Measurements from ENCODE around the gene SPDYE3. TPM values are rescaled to one million over a fixed set of nuclear protein-coding genes. Genes with fewer than 3 reads are reported as not detected.
A peak's percentile ranks its signal among the peaks of the same experiment; 100 is the strongest.
"Not testable (repeated sequence)": the region's sequence is repeated elsewhere in the genome, so short reads cannot be mapped to it uniquely, and the experiment has no call there.

The SPDYE3 gene
- total RNA-seq, 2 experiments from 2014 or later: not detected

DNA sequence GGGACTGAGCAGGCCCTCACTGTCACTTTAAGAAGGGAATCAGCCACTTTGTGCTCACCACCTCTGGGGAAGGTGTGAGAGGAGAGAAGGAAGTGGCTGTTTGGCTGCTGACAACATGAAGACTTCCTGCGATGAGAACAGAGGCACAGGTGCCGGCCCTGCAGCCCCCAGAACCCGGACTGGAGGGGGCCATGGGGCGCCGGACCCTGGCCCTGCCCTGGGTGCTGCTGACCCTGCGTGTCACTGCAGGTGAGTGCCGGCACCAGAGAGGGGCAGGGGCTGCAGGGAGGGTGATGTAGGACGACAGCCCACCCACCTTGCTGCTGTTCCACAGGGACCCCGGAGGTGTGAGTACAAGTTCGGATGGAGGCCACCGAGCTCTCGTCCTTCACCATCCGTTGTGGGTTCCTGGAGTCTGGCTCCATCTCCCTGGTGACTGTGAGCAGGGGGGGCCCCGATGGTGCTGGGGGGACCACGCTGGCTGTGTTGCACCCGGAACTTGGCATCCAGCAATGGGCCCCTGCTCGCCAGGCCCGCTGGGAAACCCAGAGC is 44.8 kb downstream of the SPDYE3 start:
- H3K4me1 Mint-ChIP-seq: peaks cover 24% of the 10 kb centered on the region
- H3K4me3 Mint-ChIP-seq; H3K9me3 Mint-ChIP-seq (ENCODE audit: low read depth); H3K27ac Mint-ChIP-seq; H3K27me3 Mint-ChIP-seq; CTCF ChIA-PET; DNase-seq; intact Hi-C loops (cut with DNase I, micrococcal nuclease); POLR2A ChIA-PET: not testable (repeated sequence)
- peaks cover 54% of the 10 kb centered on the region for H3K36me3 Mint-ChIP-seq (ENCODE audit: low read depth)
- peak; percentile 67 for ATAC-seq

DNA sequence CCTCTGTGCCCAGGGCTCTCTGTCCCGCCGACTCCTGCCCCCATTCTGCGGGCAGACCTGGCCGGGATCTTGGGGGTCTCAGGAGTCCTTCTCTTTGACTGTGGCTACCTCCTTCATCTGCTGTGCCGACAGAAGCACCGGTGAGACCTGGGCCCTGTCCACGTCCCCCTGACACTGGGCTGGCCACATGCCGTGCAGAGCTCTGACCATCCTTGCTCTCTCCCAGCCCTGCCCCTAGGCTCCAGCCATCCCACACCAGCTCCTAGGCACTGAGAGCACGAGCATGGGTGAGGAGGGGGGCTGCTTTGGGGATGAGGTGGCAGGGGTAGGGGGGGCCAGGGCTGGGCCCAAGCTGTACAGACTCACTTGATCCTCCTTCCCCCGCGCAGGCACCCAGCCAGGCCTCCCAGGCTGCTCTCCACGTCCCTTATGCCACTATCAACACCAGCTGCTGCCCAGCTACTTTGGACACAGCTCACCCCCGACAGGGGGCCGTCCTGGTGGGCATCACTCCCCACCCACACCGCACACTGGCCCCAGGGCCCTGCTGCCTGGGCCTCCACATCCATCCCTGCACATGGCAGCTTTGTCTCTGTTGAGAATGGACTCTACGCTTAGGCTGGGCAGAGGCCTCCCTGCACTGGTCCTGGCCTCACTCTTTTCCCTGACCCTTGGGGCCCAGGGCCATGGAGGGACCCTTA is 45.6 kb downstream of the SPDYE3 start:
- H3K27ac Mint-ChIP-seq: peak overlapping the region; percentile 73
- H3K4me3 Mint-ChIP-seq: no peak overlapping the region
- CTCF ChIA-PET: no interaction called here
- peaks cover 23% of the 10 kb centered on the region for H3K4me1 Mint-ChIP-seq
- POLR2A ChIA-PET: interaction anchor here (0.7 to 1.8 kb wide), 2 partner anchors 54 to 258 kb away, joined by 3 to 5 read pairs; no protein-coding TSS in a partner anchor
- H3K27me3 Mint-ChIP-seq: no peaks in the 10 kb centered on the region
- ATAC-seq (peak; percentile 23), DNase-seq (no peak)
- H3K9me3 Mint-ChIP-seq (ENCODE audit: low read depth): no peaks in the 10 kb centered on the region
- intact Hi-C loops (cut with DNase I, micrococcal nuclease): no loop called here
- H3K36me3 Mint-ChIP-seq (ENCODE audit: low read depth): peaks cover 52% of the 10 kb centered on the region

DNA sequence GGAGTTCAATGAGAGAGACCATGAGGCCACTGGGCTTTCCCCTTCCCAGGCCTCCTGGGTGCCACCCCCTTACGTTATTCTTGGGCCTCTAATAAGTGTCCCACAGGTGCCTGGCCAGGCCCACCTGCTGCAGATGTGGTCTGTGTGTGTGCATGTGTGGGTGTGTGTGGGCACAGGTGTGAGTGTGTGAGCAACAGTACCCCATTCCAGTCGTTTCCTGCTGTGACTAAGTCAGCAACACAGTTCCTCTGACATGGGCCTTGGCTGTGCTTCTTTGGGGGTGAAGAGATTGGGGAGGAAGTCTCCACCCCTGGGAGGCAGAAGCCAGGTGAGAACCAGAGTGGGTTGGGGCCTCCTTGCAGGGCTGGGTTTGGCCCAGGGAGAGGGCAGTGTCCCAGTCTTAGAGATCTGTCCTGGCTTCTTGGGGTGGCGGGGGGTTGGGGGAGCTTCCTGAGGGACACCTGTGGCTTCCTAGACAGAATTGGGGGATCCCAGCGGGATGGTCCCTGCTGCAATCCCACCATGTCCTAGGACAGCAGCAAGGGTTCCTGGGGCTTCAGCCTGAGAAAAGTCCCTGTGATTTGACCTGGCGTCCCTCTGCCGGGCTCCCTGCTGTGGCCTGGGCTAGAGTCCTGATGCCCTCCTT is 46.3 kb downstream of the SPDYE3 start:
- POLR2A ChIA-PET: interaction anchor here (0.9 to 1.8 kb wide), 2 partner anchors 9 to 53 kb away, joined by 5 to 6 read pairs; no protein-coding TSS in a partner anchor
- Mint-ChIP-seq H3K36me3 (ENCODE audit: low read depth) (peaks cover 50% of the 10 kb centered on the region), H3K27ac (peak overlapping the region; percentile 73), H3K4me1 (peaks cover 23% of the 10 kb centered on the region), H3K27me3 (no peaks in the 10 kb centered on the region), H3K9me3 (ENCODE audit: low read depth) (no peaks in the 10 kb centered on the region), H3K4me3 (no peak overlapping the region)
- ATAC-seq (peak; percentile 67), DNase-seq (peak; percentile 58)
- CTCF ChIA-PET: interaction anchor here (0.6 kb wide), 1 partner anchor 62 kb away, joined by 3 read pairs; no protein-coding TSS in a partner anchor
- intact Hi-C loops (cut with DNase I, micrococcal nuclease): no loop called here

DNA sequence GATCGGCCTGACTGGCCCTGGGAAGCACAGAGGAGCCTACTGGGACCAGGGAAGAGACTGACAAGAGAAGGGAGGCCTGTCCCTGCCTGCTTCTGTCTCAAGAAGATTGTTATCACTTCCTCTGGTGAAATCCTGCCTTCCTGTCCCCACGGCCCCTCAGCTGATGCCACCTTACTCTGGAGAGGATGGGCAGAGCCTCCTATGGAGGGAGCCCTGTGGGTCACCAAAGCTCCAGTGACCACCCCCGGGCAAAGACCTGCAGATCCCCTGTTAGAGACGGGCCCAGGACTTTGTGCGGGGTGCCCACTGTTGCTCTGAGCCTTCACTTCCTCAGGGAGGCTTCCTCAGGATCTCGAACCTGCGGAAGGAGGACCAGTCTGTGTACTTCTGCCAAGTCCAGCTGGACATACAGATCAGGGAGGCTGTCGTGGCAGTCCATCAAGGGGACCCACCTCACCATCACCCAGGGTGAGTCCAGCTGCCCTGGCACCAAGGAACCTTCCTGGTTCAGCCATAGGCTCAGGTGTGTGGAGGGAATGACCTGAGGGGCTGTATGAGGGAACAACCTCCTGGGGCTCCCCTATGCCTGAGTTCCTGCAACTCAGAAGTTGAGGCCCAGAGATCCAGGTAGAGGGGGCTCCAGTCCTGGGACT is 49.0 kb downstream of the SPDYE3 start:
- Mint-ChIP-seq H3K9me3 (ENCODE audit: low read depth) (no peaks in the 10 kb centered on the region), H3K27me3 (no peaks in the 10 kb centered on the region), H3K4me3 (no peak overlapping the region), H3K4me1 (peaks cover 13% of the 10 kb centered on the region), H3K36me3 (ENCODE audit: low read depth) (peaks cover 48% of the 10 kb centered on the region), H3K27ac (no peak overlapping the region)
- CTCF ChIA-PET: interaction anchor here (1.6 kb wide), 1 partner anchor 9 kb away, joined by 3 read pairs; no protein-coding TSS in a partner anchor
- DNase-seq: no peak
- no peak for ATAC-seq
- intact Hi-C loops (cut with DNase I, micrococcal nuclease): no loop called here
- POLR2A ChIA-PET: interaction anchor here (0.8 to 1.2 kb wide), 2 partner anchors 8 to 12 kb away, joined by 3 to 4 read pairs; no protein-coding TSS in a partner anchor

DNA sequence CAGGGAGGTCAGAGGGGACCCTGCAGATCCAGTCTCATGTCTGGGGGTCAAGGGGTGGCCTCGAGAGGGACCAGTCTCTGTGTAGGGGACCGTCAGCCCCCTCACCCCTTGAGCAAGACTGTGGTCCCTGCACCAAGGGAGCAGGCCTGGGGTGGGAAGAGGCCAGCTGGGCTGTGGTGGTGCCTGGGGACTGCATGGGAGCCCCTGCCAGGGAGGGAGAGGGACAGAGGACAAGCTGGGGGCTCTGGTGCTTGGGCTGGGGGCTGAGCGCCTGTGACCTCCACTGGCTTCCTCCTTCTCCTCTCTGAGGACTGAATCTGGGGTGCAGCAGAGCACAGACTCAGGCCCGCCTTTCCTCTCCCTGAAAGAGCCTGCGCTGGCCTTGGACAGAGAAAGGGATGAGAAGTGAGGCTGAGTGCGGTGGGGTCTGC is 49.6 kb downstream of the SPDYE3 start:
- no peak for ATAC-seq
- CTCF ChIA-PET: no interaction called here

DNA sequence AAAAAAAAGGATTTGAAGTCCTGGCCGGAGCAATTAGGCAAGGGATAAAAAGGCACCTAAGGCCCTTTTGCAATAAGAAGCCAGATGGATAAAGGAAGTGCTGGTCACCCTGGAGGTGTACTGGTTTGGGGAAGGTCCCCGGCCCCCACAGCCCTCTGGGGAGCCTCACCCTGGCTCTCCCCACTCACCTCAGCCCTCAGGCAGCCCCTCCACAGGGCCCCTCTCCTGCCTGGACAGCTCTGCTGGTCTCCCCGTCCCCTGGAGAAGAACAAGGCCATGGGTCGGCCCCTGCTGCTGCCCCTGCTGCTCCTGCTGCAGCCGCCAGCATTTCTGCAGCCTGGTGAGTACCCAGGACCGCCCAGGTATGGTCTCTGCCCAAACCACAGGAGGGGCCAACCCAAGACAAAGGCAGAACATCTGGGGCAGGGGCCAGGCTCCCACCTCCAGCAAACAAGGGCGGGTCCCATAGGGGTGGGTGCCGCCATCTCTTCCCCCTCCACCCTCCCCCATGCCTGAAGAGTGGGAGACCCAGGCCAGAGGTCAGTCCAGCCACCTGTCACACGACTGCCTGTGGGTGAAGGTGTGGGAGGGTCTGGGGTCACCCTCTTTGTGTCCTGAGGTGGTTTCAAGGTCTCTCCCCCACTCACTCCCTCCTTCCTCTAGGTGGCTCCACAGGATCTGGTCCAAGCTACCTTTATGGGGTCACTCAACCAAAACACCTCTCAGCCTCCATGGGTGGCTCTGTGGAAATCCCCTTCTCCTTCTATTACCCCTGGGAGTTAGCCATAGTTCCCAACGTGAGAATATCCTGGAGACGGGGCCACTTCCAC is 50.7 kb downstream of the SPDYE3 start, which contains the start of gene PILRB:
Gene PILRB (plus strand): TSS at position 91 of the 830 bp plus-strand sequence. CDS start 186 bp downstream, at position 277.
- H3K27me3 Mint-ChIP-seq: no peaks in the 10 kb centered on the region
- no peak for DNase-seq
- no peaks in the 10 kb centered on the region for H3K9me3 Mint-ChIP-seq (ENCODE audit: low read depth)
- no peak within 1 kb of the TSS for H3K4me3 Mint-ChIP-seq
- H3K4me1 Mint-ChIP-seq: peaks cover 7% of the 10 kb centered on the region
- no peak for ATAC-seq
- intact Hi-C loops (cut with DNase I, micrococcal nuclease): no loop called here
- CTCF ChIA-PET: no interaction called here
- POLR2A ChIA-PET: no interaction called here
- H3K27ac Mint-ChIP-seq: peak within 1 kb of the TSS; percentile 47
- peaks cover 62% of the 10 kb centered on the region for H3K36me3 Mint-ChIP-seq (ENCODE audit: low read depth)

More for the DNA sequence above, 49.6 kb downstream of the SPDYE3 start:
- Mint-ChIP-seq H3K27ac (no peak overlapping the region), H3K9me3 (ENCODE audit: low read depth) (no peaks in the 10 kb centered on the region), H3K4me1 (peaks cover 11% of the 10 kb centered on the region), H3K4me3 (no peak overlapping the region), H3K27me3 (no peaks in the 10 kb centered on the region), H3K36me3 (ENCODE audit: low read depth) (peaks cover 53% of the 10 kb centered on the region)
- POLR2A ChIA-PET: no interaction called here
- intact Hi-C loops (cut with DNase I, micrococcal nuclease): no loop called here
- no peak for DNase-seq

DNA sequence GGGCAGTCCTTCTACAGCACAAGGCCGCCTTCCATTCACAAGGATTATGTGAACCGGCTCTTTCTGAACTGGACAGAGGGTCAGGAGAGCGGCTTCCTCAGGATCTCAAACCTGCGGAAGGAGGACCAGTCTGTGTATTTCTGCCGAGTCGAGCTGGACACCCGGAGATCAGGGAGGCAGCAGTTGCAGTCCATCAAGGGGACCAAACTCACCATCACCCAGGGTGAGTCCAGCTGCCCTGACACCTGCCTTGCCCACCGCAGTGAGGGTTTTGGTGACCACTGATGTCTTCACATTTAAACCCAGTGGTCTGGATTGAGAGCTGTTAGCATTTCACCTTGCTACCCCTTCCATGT is 51.3 kb downstream of the SPDYE3 start:
- H3K27ac Mint-ChIP-seq: no peak overlapping the region
- H3K9me3 Mint-ChIP-seq (ENCODE audit: low read depth): no peaks in the 10 kb centered on the region
- ATAC-seq (no peak), DNase-seq (no peak)
- no peak overlapping the region for H3K4me3 Mint-ChIP-seq
- H3K27me3 Mint-ChIP-seq: no peaks in the 10 kb centered on the region
- peaks cover 63% of the 10 kb centered on the region for H3K36me3 Mint-ChIP-seq (ENCODE audit: low read depth)
- ChIA-PET POLR2A (no interaction called here), CTCF (interaction anchor here (0.8 kb wide), 1 partner anchor 49 kb away, joined by 3 read pairs; no protein-coding TSS in a partner anchor)
- intact Hi-C loops (cut with DNase I, micrococcal nuclease): no loop called here
- H3K4me1 Mint-ChIP-seq: peaks cover under 1% of the 10 kb centered on the region

DNA sequence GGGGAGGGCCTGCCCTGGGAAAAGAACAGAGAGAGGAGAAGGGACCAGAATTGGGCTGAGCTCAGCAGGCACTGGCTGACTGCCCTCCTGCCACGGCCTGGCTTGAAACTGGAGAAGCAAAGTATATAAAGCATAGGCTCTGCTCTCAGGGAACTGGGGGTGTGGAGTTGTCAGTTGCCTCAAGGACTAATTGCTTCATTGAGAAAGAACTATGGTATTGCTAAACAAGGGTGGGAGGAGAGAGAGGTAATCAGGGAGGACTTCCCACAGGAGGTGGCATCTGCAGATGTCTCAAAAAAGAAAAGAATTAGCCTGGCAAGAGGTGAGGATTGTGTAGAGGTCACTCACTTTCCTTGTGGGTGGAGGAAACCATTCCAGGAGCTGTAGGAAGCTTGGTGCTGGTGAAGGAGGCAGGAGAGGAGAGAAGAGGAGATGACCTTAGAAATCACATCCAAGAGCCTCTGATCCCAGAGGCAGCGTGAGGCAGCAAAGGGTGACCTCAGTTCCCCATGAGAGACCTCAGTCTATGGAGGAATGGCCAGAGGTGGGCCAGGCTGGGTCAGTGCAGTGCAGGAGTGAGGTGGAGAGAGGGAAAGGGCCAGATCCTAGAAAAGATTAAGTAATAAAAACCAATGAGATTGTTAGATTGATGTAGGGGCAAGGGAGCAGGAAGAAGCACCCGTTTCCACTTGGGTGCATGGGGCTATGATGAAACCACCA is 52.8 kb downstream of the SPDYE3 start:
- CTCF ChIA-PET: no interaction called here
- no peak for DNase-seq
- Mint-ChIP-seq H3K4me1 (peaks cover 11% of the 10 kb centered on the region), H3K27me3 (no peaks in the 10 kb centered on the region), H3K27ac (peak overlapping the region; percentile 23), H3K36me3 (ENCODE audit: low read depth) (peaks cover 63% of the 10 kb centered on the region), H3K4me3 (no peak overlapping the region), H3K9me3 (ENCODE audit: low read depth) (no peaks in the 10 kb centered on the region)
- ATAC-seq: no peak
- intact Hi-C loops (cut with DNase I, micrococcal nuclease): no loop called here
- POLR2A ChIA-PET: no interaction called here

DNA sequence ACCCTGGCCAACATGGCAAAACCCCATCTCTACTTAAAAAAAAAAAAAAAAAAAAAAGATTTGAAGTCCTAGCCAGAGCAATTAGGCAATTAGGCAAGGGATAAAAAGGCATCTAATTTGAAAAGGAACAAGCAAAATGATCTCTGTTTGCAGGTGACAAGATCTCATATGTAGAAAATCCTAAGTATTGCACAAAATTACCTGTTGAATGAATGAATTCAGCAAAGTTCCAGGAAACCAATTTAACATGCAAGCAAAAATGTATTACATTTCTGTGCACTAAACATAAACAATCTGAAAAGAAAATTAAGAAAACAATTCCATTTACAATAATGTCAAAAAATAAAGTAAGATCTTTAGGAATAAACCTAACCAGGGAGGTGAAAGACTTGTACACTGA is 55.6 kb downstream of the SPDYE3 start:
- Mint-ChIP-seq H3K4me3 (no peak overlapping the region), H3K27ac (no peak overlapping the region), H3K27me3 (no peaks in the 10 kb centered on the region), H3K36me3 (ENCODE audit: low read depth) (peaks cover 66% of the 10 kb centered on the region), H3K4me1 (peaks cover 30% of the 10 kb centered on the region), H3K9me3 (ENCODE audit: low read depth) (no peaks in the 10 kb centered on the region)
- CTCF ChIA-PET: no interaction called here
- POLR2A ChIA-PET: no interaction called here
- ATAC-seq: no peak
- no peak for DNase-seq
- intact Hi-C loops (cut with DNase I, micrococcal nuclease): no loop called here

DNA sequence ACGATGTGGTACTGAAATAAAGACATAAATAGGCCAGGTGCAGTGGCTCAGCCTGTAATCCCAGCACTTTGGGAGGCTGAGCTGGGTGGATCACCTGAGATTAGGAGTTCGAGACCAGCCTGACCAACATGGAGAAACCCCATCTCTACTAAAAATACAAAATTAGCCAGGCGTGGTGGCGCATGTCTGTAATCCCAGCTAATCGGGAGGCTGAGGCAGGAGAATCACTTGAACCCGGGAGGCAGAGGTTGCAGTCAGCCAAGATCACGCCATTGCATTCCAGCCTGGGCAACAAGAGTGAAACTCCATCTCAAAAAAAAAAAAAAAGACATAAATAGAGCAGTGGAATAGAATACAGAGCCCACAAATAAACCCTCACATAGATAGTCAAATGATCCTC is 56.3 kb downstream of the SPDYE3 start:
- H3K36me3 Mint-ChIP-seq (ENCODE audit: low read depth): peaks cover 65% of the 10 kb centered on the region
- H3K9me3 Mint-ChIP-seq (ENCODE audit: low read depth); H3K27ac Mint-ChIP-seq; H3K4me3 Mint-ChIP-seq; POLR2A ChIA-PET; H3K27me3 Mint-ChIP-seq; ATAC-seq; DNase-seq: not testable (repeated sequence)
- intact Hi-C loops (cut with DNase I, micrococcal nuclease): loop anchor here in 1 of 2 experiments (2.0 kb wide), 1 partner anchor 33 kb away; no protein-coding TSS in a partner anchor
- CTCF ChIA-PET: interaction anchor here (0.5 kb wide), 1 partner anchor 18 kb away, joined by 3 read pairs; no protein-coding TSS in a partner anchor
- peaks cover 30% of the 10 kb centered on the region for H3K4me1 Mint-ChIP-seq

Measured in activated CD4-positive, alpha-beta T cell treated with anti-CD3 and anti-CD28 coated beads for 36 hours (primary cell).